ENCODE data around the gene VKORC1L1.
A peak's percentile ranks its signal among the peaks of the same experiment; 100 is the strongest.
"Not testable (repeated sequence)": the region's sequence is repeated elsewhere in the genome, so short reads cannot be mapped to it uniquely, and the experiment has no call there.

Gene VKORC1L1

GRCh38 chr7:65872776-65873581, at the start of gene VKORC1L1:
TSS of gene VKORC1L1 (plus strand) at chr7:65873074. CDS start at chr7:65873372, 298 bp downstream.
- TF ChIP-seq FOXK2 (IDR thresholded peaks at IDR 0.05) (no peak), TARDBP (IDR thresholded peaks at IDR 0.05) (no peak)
- ChIA-PET POLR2A (no interaction called here), CTCF (no interaction called here)
- peak; percentile 94 for DNase-seq (ENCODE audit: extremely low spot score)

- ChIA-PET CTCF (no interaction called here), POLR2A (no interaction called here)
- no peak for DNase-seq (ENCODE audit: extremely low spot score)
- TF ChIP-seq L3MBTL2 (conservative IDR thresholded peaks at IDR 0.05) (no peak), BHLHE40 (IDR thresholded peaks at IDR 0.05; ENCODE audit: borderline replicate concordance) (no peak), PKNOX1 (IDR thresholded peaks at IDR 0.05) (no peak), FOXK2 (IDR thresholded peaks at IDR 0.05) (no peak), ARNT (IDR thresholded peaks at IDR 0.05) (no peak), NFRKB (IDR thresholded peaks at IDR 0.05) (no peak), ZNF384 (IDR thresholded peaks at IDR 0.05) (no peak), LEF1 (IDR thresholded peaks at IDR 0.05; ENCODE audit: borderline replicate concordance) (no peak), HDGF (IDR thresholded peaks at IDR 0.05; ENCODE audit: borderline replicate concordance) (no peak), CTBP1 (IDR thresholded peaks at IDR 0.05; ENCODE audit: borderline replicate concordance) (no peak), FOXM1 (IDR thresholded peaks at IDR 0.05; ENCODE audit: borderline replicate concordance) (no peak), SP1 (IDR thresholded peaks at IDR 0.05) (no peak), FOXA1 (IDR thresholded peaks at IDR 0.05) (no peak), ELF4 (IDR thresholded peaks at IDR 0.05) (no peak), SUZ12 (IDR thresholded peaks at IDR 0.05) (no peak), TARDBP (IDR thresholded peaks at IDR 0.05) (no peak)
These were observed 45.5 kb upstream of the VKORC1L1 start for GRCh38 chr7:65827366-65827765.

GRCh38 chr7:65832281-65832680, 40.6 kb upstream of the VKORC1L1 start:
- no peak for TF ChIP-seq HDGF (IDR thresholded peaks at IDR 0.05; ENCODE audit: borderline replicate concordance)
- TF ChIP-seq LEF1 (IDR thresholded peaks at IDR 0.05; ENCODE audit: borderline replicate concordance): no peak
- no peak for TF ChIP-seq BHLHE40 (IDR thresholded peaks at IDR 0.05; ENCODE audit: borderline replicate concordance)
- TF ChIP-seq ZNF384 (IDR thresholded peaks at IDR 0.05): no peak
- TF ChIP-seq PKNOX1 (IDR thresholded peaks at IDR 0.05): no peak
- TF ChIP-seq L3MBTL2 (conservative IDR thresholded peaks at IDR 0.05): no peak
- TF ChIP-seq SUZ12 (IDR thresholded peaks at IDR 0.05): no peak
- TF ChIP-seq FOXK2 (IDR thresholded peaks at IDR 0.05): no peak
- no peak for TF ChIP-seq ARNT (IDR thresholded peaks at IDR 0.05)
- no peak for TF ChIP-seq TARDBP (IDR thresholded peaks at IDR 0.05)
- TF ChIP-seq SP1 (IDR thresholded peaks at IDR 0.05): no peak
- TF ChIP-seq NFRKB (IDR thresholded peaks at IDR 0.05): no peak
- no peak for TF ChIP-seq FOXA1 (IDR thresholded peaks at IDR 0.05)
- no peak for TF ChIP-seq FOXM1 (IDR thresholded peaks at IDR 0.05; ENCODE audit: borderline replicate concordance)
- ChIA-PET CTCF (interaction anchor here (0.6 kb wide), 1 partner anchor 847 kb away, joined by 4 read pairs; no protein-coding TSS in a partner anchor), POLR2A (no interaction called here)
- DNase-seq (ENCODE audit: extremely low spot score): no peak

- DNase-seq (ENCODE audit: extremely low spot score); CTCF ChIA-PET; POLR2A ChIA-PET: not testable (repeated sequence)
These were observed 36.2 kb upstream of the VKORC1L1 start for GRCh38 chr7:65836684-65837083.

- CTCF ChIA-PET; POLR2A ChIA-PET; DNase-seq (ENCODE audit: extremely low spot score): not testable (repeated sequence)
These were observed 35.3 kb upstream of the VKORC1L1 start for GRCh38 chr7:65837541-65837956.

GRCh38 chr7:65839846-65840245, 33.0 kb upstream of the VKORC1L1 start:
- ChIA-PET CTCF (no interaction called here), POLR2A (interaction anchor here (0.7 kb wide), 1 partner anchor 90 kb away, joined by 3 read pairs; no protein-coding TSS in a partner anchor)
- no peak for TF ChIP-seq SP1 (IDR thresholded peaks at IDR 0.05)
- no peak for TF ChIP-seq HDGF (IDR thresholded peaks at IDR 0.05; ENCODE audit: borderline replicate concordance)
- TF ChIP-seq ELF4 (IDR thresholded peaks at IDR 0.05): no peak
- TF ChIP-seq FOXA1 (IDR thresholded peaks at IDR 0.05): no peak
- no peak for TF ChIP-seq FOXK2 (IDR thresholded peaks at IDR 0.05)
- TF ChIP-seq L3MBTL2 (conservative IDR thresholded peaks at IDR 0.05): no peak
- TF ChIP-seq CTBP1 (IDR thresholded peaks at IDR 0.05; ENCODE audit: borderline replicate concordance): no peak
- no peak for TF ChIP-seq FOXM1 (IDR thresholded peaks at IDR 0.05; ENCODE audit: borderline replicate concordance)
- no peak for TF ChIP-seq TARDBP (IDR thresholded peaks at IDR 0.05)
- no peak for TF ChIP-seq SUZ12 (IDR thresholded peaks at IDR 0.05)
- no peak for TF ChIP-seq ZNF384 (IDR thresholded peaks at IDR 0.05)
- no peak for TF ChIP-seq LEF1 (IDR thresholded peaks at IDR 0.05; ENCODE audit: borderline replicate concordance)
- no peak for TF ChIP-seq ARNT (IDR thresholded peaks at IDR 0.05)
- TF ChIP-seq PKNOX1 (IDR thresholded peaks at IDR 0.05): no peak
- TF ChIP-seq NFRKB (IDR thresholded peaks at IDR 0.05): no peak
- no peak for TF ChIP-seq BHLHE40 (IDR thresholded peaks at IDR 0.05; ENCODE audit: borderline replicate concordance)
- DNase-seq (ENCODE audit: extremely low spot score): no peak

Data from HEK293T (cell line).